Ectodermal cell (in vitro differentiated cells): ENCODE results near the gene C2CD4C.
"Not testable (repeated sequence)": the region's sequence is repeated elsewhere in the genome, so short reads cannot be mapped to it uniquely, and the experiment has no call there.

Source experiments
- H3K27ac ChIP-seq: 2 replicates; pipeline ENCODE4 v1.7.0; 2013; ENCODE audit warnings: mild to moderate bottlenecking, low read depth, low read length; ENCODE audit not compliant: insufficient read depth, poor library complexity, severe bottlenecking
- H3K27me3 ChIP-seq: 2 replicates; pipeline ENCODE4 v1.7.0; 2013; ENCODE audit warnings: mild to moderate bottlenecking, low read length; ENCODE audit not compliant: insufficient read depth, control insufficient read depth, poor library complexity, severe bottlenecking
- H3K36me3 ChIP-seq: one replicate; pipeline ENCODE4 v1.7.0; 2013; ENCODE audit warnings: low read length; ENCODE audit not compliant: control insufficient read depth, insufficient read depth
- H3K4me1 ChIP-seq: one replicate; pipeline ENCODE4 v1.7.0; 2013; ENCODE audit warnings: low read length; ENCODE audit not compliant: control insufficient read depth, insufficient read depth
- H3K4me3 ChIP-seq: 2 replicates; pipeline ENCODE4 v1.7.0; 2013; ENCODE audit warnings: low read depth, low read length, control low read depth; ENCODE audit not compliant: insufficient read depth
- H3K9me3 ChIP-seq: 2 replicates; pipeline ENCODE4 v1.7.0; 2013; ENCODE audit warnings: mild to moderate bottlenecking, low read length, moderate library complexity; ENCODE audit not compliant: control insufficient read depth
- WGBS, 2 experiments: methylation state at CpG; one replicate each; pipeline ENCODE4 v1.1.7; 2013; ENCODE audit warnings: missing lambda C conversion rate in 2 of 2; 5-methylcytosine and 5-hydroxymethylcytosine counted together

C2CD4C gene

GRCh38 chr19:399370-399769 lies 9.6 kb downstream of the C2CD4C start:
- H3K4me3 ChIP-seq: no peak overlapping the region
- no peaks in the 10 kb centered on the region for H3K9me3 ChIP-seq
- H3K27ac ChIP-seq: no peak overlapping the region
- no peaks in the 10 kb centered on the region for H3K36me3 ChIP-seq
- no peaks in the 10 kb centered on the region for H3K27me3 ChIP-seq
- H3K4me1 ChIP-seq: no peaks in the 10 kb centered on the region
- 89 to 95% methylated on average over 9 of the region's 9 CpGs for WGBS, 2 experiments

- WGBS, 2 experiments: 91 to 92% methylated on average over 17 of the region's 17 CpGs
Measured at GRCh38 chr19:398719-399118, 10.2 kb downstream of the C2CD4C start.

GRCh38 chr19:397941-398706 lies 10.8 kb downstream of the C2CD4C start:
- Histone ChIP-seq H3K4me1 (no peaks in the 10 kb centered on the region), H3K36me3 (no peaks in the 10 kb centered on the region), H3K27me3 (no peaks in the 10 kb centered on the region), H3K9me3 (no peaks in the 10 kb centered on the region), H3K4me3 (no peak overlapping the region), H3K27ac (no peak overlapping the region)
- 94 to 95% methylated on average over 31 of the region's 31 CpGs for WGBS, 2 experiments

More at GRCh38 chr19:398719-399118, 10.2 kb downstream of the C2CD4C start:
- H3K4me1 ChIP-seq: no peaks in the 10 kb centered on the region
- H3K9me3 ChIP-seq: no peaks in the 10 kb centered on the region
- no peak overlapping the region for H3K27ac ChIP-seq
- H3K36me3 ChIP-seq: no peaks in the 10 kb centered on the region
- H3K4me3 ChIP-seq: no peak overlapping the region
- no peaks in the 10 kb centered on the region for H3K27me3 ChIP-seq

GRCh38 chr19:397321-397720 lies 11.6 kb downstream of the C2CD4C start:
- H3K36me3 ChIP-seq: no peaks in the 10 kb centered on the region
- no peak overlapping the region for H3K4me3 ChIP-seq
- H3K9me3 ChIP-seq: no peaks in the 10 kb centered on the region
- 83 to 85% methylated on average over 18 of the region's 18 CpGs for WGBS, 2 experiments
- H3K27ac ChIP-seq: no peak overlapping the region
- H3K4me1 ChIP-seq: no peaks in the 10 kb centered on the region
- no peaks in the 10 kb centered on the region for H3K27me3 ChIP-seq

- H3K27me3 ChIP-seq: no peaks in the 10 kb centered on the region
- H3K4me1 ChIP-seq: no peaks in the 10 kb centered on the region
- H3K9me3 ChIP-seq: no peaks in the 10 kb centered on the region
- H3K4me3 ChIP-seq: no peak overlapping the region
- 85 to 87% methylated on average over 5 of the region's 5 CpGs for WGBS, 2 experiments
- no peaks in the 10 kb centered on the region for H3K36me3 ChIP-seq
- no peak overlapping the region for H3K27ac ChIP-seq
Measured at GRCh38 chr19:395467-395866, 13.5 kb downstream of the C2CD4C start.

GRCh38 chr19:394857-395256 lies 14.1 kb downstream of the C2CD4C start:
- H3K4me1 ChIP-seq, H3K27me3 ChIP-seq, H3K4me3 ChIP-seq, H3K9me3 ChIP-seq, H3K27ac ChIP-seq, H3K36me3 ChIP-seq: not testable (repeated sequence)
- WGBS, 2 experiments: 87 to 92% methylated on average over 1 of the region's 1 CpG

GRCh38 chr19:393560-393959 lies 15.4 kb downstream of the C2CD4C start:
- not testable (repeated sequence) for H3K27me3 ChIP-seq, H3K4me3 ChIP-seq, H3K9me3 ChIP-seq, H3K27ac ChIP-seq, H3K4me1 ChIP-seq, H3K36me3 ChIP-seq

- Histone ChIP-seq H3K9me3 (no peaks in the 10 kb centered on the region), H3K4me3 (no peak overlapping the region), H3K36me3 (no peaks in the 10 kb centered on the region), H3K27ac (no peak overlapping the region), H3K4me1 (no peaks in the 10 kb centered on the region), H3K27me3 (peaks cover 4% of the 10 kb centered on the region)
- WGBS, 2 experiments: 91% methylated on average over 17 of the region's 17 CpGs
Measured at GRCh38 chr19:392375-392970, 16.5 kb downstream of the C2CD4C start.

- H3K4me1 ChIP-seq: no peaks in the 10 kb centered on the region
- no peak overlapping the region for H3K27ac ChIP-seq
- 89 to 92% methylated on average over 30 of the region's 30 CpGs for WGBS, 2 experiments
- H3K36me3 ChIP-seq: no peaks in the 10 kb centered on the region
- H3K4me3 ChIP-seq: no peak overlapping the region
- no peaks in the 10 kb centered on the region for H3K9me3 ChIP-seq
- H3K27me3 ChIP-seq: peaks cover 4% of the 10 kb centered on the region
Measured at GRCh38 chr19:391726-392374, 17.1 kb downstream of the C2CD4C start.

GRCh38 chr19:391207-391557 lies 17.8 kb downstream of the C2CD4C start:
- Histone ChIP-seq H3K4me1 (no peaks in the 10 kb centered on the region), H3K27me3 (peaks cover 4% of the 10 kb centered on the region), H3K9me3 (no peaks in the 10 kb centered on the region), H3K36me3 (no peaks in the 10 kb centered on the region), H3K4me3 (no peak overlapping the region), H3K27ac (no peak overlapping the region)
- WGBS, 2 experiments: 94 to 97% methylated on average over 2 of the region's 2 CpGs
